ENCODE data around the gene CCL18.
A peak's percentile ranks its signal among the peaks of the same experiment; 100 is the strongest.
"Not testable (repeated sequence)": the region's sequence is repeated elsewhere in the genome, so short reads cannot be mapped to it uniquely, and the experiment has no call there.

CCL18 gene

GRCh38 chr17:36104701-36105181 lies 40.7 kb downstream of the CCL18 start:
- no peak for DNase-seq

DNA sequence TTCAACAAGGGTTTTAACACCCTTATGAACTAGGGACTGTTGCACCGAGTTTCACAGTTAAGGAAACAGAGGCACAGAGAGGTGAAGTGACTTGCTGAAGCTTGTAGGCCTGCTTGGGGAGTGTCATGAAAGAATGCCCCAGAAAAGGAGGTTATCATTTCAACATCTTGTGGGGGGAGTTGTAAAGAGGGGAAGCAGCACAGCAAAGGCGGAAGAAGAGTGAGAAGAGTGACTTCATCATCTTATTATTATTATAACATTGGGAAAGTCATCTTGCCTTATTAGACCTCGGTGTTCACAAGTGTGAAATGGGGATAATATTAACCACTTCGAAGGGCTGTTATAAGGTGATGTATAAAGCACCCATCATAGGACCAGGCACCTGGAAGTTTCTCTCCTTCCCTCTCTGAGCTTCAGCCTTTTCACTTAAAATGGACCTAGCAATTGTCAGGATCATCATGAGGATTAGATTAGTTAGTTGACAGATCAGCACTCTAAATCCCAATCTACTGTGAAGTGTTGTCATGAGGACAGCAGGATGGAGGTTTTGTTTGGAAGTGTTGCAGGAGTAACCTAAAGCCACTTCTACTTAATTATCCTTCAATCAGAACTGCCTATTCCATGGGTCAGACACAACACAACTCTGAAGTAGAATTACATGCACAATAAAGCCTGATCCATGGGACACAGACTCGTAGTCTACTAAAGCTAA lies 41.9 kb downstream of the CCL18 start:
- DNase-seq, result no peak

GRCh38 chr17:36106493-36106835 lies 42.4 kb downstream of the CCL18 start:
- DNase-seq, result no peak

GRCh38 chr17:36107660-36108059 lies 43.6 kb downstream of the CCL18 start:
- DNase-seq, result no peak

- not testable (repeated sequence) for DNase-seq
These were observed 44.2 kb downstream of the CCL18 start for GRCh38 chr17:36108265-36108664.

GRCh38 chr17:36111068-36111490 lies 47.0 kb downstream of the CCL18 start:
- no peak for DNase-seq

DNA sequence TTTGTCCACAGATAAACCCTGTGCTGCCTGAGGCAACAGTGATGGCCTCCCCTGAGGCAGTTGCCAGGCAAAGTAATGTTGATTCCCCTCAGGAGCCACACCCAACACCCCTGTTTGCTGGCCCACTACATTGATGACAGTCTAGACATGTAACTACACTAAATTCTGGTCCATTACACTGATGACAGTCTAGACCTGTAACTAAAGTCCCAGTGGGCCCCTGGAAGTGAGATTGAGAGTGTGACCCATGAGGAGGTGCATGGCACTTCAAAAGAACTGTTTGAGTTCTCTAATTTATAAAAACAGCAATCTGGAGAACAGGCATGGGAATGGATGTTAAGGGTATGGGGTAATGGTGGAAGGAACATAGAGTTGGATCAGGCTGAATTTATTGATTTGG lies 48.5 kb downstream of the CCL18 start:
- no peak for DNase-seq

DNA sequence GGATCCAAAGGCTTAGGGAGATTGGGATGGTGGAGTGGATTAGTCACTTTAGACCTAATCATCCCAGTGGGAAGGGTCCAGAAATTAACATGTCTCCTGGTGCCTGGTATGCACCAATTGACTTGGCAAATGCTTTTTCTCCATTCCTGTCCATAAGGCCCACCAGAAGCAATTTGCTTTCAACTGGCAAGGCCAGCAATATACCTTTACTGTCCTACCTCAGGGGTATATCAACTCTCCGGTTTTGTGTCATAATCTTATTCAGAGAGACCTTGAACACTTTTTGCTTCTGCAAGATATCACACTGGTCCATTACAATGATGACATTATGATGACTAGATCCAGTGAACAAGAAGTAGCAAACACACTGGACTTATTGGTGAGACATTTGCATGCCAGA lies 49.1 kb downstream of the CCL18 start:
- not testable (repeated sequence) for DNase-seq

- DNase-seq, result not testable (repeated sequence)
These were observed 51.0 kb downstream of the CCL18 start for GRCh38 chr17:36114971-36115648.

- not testable (repeated sequence) for DNase-seq
These were observed 51.5 kb downstream of the CCL18 start for GRCh38 chr17:36115649-36115977.

GRCh38 chr17:36117505-36118382 lies 53.7 kb downstream of the CCL18 start:
- DNase-seq, result peak; percentile 71

DNA sequence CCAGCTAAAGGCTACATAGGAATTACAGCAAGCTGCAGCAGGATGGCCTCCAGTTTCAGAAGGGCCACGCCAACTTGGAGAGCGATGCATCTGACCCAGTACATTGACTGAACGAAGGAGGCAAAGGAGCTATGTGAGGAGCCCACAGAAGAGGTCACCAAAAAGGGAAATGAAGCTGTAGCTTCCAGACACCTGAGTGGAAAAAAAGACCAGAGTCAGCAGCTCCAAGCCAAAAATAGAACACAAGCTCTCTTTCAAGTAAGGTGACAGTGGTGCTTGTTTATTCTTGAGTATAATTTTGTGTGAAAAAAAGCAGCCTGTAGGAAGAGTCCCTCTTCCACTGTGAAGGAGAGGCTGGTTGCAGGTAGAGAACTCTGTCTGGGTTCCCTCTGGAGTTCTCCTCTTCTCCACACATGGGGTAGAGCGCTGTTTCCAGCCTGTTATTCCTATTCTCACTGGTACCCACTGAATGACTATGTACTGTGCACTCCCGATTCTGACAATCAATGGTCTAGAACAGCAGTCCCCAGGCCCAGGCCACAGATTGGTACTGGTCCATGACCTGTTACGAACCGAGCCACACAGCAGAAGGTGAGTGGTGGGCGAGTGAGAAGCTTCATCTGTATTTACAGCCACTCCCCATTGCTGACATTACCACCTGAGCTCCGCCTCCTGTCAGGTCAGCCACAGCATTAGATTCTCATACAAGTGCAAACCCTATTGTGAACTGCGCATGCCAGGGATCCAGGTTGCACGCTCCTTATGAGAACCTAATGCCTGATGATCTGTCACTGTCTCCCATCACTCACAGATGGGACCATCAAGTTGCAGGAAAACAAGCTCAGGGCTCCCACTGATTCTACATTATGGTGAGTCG lies 54.6 kb downstream of the CCL18 start:
- DNase-seq, result no peak

GRCh38 chr17:36120221-36120620 lies 56.1 kb downstream of the CCL18 start:
- DNase-seq, result no peak

- DNase-seq, result not testable (repeated sequence)
These were observed 57.0 kb downstream of the CCL18 start for GRCh38 chr17:36121099-36121498.
